Retina (tissue), 1 donor: Measurements from ENCODE around the gene LYRM2.

Source experiments
- DNase-seq: peaks from one replicate; pipeline ENCODE4 v3.0.0-alpha.2; 2016

Gene LYRM2

GRCh38 chr6:89638320-89639195, at the start of gene LYRM2:
Gene LYRM2 (minus strand): TSS chr6:89638747. CDS start chr6:89638716, 31 bp downstream.
- peak; percentile 99 for DNase-seq

DNA sequence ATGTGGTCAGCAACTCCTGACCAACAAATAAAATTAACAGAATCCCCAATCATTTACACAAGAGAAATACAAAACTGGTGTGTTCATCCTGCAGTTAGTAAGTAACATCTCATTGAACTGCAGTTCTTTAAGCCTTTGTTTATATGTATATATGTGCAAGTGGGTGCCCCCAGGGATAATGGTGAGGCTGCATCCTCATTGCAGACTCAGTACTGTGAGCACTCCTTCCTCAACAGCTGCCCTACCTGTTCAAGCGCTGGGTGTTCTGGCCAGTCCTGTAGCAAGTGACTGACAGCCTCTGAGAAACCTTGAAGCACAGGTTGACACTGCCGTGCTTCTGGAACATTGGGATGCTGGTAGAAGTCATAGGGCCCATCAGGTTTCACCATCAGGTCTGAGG, 49.8 kb upstream of the LYRM2 start:
- DNase-seq = no peak

- no peak for DNase-seq
Observed at GRCh38 chr6:89685311-89685710, 46.8 kb upstream of the LYRM2 start.

DNA sequence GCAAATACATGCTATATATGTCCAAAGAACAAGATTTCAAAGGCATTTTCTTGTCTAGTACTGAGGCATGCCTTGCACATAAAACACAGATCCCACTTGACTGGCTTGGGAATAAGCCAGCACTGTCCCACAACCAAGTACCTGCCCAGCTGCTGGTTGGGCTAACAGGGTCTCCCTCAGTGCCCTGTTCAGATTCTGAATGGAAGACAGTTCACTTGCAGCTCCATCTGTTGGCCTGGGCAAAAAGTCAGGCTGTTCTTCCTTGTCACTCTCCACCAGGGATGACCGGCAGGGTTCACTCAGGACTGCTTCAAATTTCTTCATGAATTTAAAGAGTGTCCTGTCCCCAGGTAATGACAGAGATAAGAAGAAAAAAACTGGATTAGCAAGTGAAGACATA, 44.4 kb upstream of the LYRM2 start:
- DNase-seq = no peak

GRCh38 chr6:89681983-89682564, 43.5 kb upstream of the LYRM2 start:
- DNase-seq = no peak

GRCh38 chr6:89680551-89680950, 42.0 kb upstream of the LYRM2 start:
- no peak for DNase-seq

DNA sequence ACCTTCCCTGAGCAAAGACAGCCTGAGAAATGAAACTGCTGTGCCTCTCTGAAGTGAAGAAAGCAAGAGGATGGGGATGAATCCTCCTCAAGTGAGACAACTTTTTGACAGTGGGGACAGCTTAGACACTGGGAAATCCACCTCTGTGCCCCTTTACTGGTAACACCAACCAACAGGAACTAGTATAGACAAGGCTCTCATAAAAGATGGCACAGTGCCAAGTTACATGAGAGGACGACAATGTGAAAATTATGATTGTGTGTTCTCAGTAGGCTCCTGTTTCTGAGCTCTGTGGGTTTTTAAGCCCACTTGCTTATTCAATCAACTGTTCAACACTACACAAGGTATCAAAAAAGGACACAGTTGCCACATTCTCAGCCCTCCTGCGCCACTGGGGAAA, 41.6 kb upstream of the LYRM2 start:
- DNase-seq = no peak

DNA sequence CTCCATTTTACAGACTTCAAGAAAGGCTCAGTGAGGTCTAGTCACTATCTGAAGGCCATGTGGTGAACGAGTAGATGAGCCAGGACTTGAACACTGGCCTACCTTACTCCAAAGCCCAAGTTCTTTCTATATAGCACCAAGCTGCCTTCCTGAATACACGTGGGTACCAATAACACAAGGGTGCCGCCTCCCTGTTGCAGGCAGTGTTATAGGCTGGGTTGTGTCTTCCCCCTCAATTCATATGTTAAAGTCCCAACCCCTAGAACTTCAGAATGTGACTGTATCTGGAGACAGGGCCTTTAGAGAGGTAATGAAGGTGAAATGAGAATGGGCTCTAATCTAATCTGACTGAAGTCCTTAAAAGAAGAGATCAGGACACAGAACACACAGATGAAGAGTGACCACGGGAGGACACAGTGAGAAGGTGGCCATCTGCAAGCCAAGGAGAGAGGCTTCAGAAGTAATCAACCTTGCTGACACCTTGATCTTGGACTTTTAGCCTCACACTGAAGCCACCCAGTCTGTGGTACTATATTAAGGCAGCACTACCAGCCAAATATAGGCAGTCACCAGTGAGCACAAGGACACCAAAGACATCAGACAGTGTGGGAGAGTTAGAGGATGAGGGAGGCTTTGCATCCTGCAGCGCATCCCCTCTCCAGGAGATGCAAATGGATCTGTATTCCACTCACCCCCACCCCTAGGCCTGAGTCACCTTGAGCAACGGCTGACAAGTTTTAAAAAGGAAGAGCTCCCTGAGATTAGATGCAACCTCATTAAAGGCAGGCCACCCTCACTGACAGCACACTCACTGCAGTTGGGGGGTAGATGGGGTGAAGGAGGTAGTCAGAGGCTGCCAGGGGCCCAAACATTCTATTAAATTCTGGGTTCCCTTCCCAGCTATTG, 40.9 kb upstream of the LYRM2 start:
- DNase-seq = no peak

DNA sequence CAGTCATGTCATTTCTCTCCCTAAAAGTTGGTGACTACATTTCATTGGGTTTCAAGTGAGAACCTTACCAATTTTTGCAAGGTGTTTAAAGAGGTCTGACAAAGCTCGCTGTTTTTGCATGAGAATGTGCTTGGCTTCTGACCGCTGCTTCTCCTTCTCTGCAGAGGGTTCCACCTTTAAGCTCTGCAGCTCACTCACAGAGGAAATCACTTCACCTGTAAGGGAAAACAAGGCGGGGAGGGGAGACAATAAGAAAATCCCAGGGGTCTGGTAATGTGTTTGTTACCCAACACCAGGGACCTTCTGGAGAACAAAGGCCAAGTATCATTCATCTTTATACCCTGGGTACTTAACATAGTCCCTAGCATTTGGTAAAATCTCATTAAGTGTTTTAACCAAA, 40.0 kb upstream of the LYRM2 start:
- DNase-seq = no peak

- no peak for DNase-seq
Observed at GRCh38 chr6:89675949-89676748, 37.6 kb upstream of the LYRM2 start.

DNA sequence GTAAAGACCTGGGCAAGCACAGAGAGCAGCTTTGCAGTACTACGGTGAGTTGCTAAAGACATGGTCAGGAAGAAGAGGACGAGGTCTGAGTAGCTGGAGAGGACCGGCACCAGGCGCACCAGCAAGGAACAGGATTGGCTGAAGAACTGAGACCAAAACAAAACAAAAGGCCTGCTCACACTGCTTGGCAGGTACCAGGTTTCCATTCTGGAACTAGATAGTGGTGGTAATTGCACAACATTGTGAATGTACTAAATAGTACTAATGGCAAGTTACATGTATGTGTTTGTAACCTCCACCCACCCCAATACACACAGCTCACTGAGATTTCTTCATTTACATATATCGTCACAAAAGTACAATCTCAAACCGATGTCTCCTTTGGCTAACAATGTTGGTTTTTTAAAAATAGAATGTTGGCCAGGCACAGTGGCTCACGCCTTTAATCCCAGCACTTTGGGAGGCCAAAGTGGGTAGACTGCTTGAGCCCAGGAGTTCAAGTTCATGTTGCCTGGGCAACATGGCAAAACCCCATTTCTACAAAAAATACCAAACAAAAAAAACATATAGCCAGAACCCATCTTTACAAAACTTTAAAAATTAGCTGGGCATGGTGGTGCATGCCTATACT, 32.5 kb upstream of the LYRM2 start:
- no peak for DNase-seq

DNA sequence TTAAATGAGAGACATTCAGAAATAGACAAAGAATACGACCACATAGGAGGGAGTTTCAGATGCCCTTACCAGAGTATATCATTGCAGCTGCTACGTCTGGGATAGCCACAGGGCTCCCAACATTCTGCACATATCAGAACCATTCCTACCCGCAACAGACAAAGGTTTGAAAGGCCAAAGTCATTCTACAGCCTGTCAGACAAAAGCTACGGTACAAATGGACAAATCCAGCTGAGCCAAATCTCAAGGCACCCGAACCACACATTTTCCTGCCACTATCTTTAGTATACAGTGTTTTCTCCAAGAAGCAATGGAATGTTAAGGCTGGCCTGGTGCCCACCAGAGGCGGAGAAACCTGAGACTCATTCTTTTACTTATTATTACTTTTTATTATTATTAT, 30.5 kb upstream of the LYRM2 start:
- DNase-seq = no peak

DNA sequence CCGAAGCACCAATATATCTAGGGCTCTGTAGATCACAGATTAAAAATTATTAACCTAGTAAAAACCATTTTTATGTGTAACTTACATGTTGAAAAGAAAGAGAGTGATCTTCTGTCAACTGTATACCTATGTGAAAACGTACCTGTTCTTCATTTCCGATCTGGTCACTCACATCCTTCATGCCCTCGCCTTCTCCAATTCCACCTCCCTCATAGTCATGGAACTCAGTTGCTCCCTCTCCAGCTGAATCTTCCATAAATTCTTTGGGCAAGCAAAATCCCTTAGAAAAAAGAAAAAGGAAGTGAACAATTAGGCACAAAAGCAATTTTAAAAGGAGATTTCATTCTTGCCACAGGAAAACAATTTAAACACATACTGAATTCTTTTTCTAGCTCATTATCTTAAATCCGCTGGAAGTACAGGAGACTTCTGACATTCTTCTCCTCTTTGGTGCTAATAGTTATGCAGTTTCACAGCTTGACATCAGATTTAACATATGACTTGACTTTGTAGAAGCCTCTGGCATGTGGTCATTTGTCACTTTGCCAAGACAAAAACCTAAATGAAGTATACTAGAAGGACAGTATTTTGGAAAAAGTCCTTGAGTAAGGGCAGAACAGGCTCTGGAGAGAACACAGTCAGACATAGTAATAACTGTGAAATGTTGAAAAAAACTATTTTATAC, 29.5 kb upstream of the LYRM2 start:
- DNase-seq = no peak

DNA sequence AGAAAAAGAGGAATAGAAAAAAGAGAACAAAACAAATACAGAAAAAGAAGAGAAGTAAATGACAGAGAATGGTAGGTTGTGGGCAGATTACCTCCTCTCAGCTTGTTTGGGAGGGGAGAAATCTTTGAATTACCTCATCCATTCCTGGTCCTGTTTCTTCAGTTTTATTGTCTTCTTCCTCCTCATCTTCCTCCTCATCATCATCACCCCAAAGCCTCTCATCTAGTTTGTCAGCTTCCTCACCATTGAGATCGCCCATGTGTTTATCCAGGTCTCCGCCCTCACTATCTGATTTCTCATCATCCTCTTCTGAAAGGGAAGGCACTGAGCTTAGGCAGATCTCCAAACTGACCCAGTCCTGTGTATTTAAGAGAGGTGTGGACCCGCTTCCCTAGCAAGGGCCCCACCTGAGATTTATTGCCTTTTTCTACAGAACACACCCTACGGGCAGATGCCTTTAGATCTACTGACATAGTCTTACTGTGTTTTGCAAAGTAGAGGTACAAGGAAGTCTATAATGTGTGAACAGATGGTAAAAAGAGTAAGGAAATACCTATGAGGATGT, 24.2 kb upstream of the LYRM2 start:
- no peak for DNase-seq

- no peak for DNase-seq
Observed at GRCh38 chr6:89661559-89661958, 23.0 kb upstream of the LYRM2 start.

- DNase-seq = peak; percentile 14
Observed at GRCh38 chr6:89660981-89661380, 22.4 kb upstream of the LYRM2 start.

GRCh38 chr6:89657445-89658158, 19.1 kb upstream of the LYRM2 start:
- DNase-seq = no peak

DNA sequence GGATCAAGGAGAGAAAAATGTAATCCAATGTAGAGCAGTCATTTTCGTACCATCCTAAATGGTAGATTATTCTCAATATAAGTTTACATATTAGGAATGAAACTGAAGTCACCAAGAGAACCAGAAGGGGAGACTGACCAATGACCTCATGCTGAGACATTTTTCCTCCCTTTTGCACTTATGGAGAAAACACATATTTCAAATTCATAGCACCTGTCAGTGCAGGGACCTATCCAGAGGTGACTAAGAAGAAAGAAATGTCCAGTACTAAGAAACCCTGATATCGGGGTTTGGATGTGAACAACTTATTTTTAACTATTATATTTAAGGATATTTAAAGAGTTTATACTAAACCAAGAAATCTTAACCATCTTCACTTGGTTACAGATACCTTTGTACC, 16.6 kb upstream of the LYRM2 start:
- DNase-seq = no peak

DNA sequence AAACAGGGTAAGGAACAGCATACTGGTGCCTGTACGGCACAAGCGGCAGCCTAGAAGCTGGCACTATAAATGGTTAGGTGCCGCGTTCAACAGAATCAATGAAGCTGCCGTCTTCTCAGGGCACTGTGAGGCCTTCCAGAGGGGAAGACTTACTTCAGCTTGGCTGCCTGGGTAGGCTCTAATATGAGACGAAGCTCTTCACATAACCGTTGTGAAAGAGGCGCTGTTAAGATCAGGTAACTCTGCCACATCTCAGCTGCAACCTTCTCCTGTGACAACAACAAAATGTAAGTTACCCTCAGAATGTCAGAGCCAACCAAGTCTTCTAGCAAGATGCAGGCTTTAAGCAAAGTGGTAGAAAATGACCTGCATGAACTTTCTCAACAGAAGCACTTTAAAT, 12.0 kb upstream of the LYRM2 start:
- no peak for DNase-seq

DNA sequence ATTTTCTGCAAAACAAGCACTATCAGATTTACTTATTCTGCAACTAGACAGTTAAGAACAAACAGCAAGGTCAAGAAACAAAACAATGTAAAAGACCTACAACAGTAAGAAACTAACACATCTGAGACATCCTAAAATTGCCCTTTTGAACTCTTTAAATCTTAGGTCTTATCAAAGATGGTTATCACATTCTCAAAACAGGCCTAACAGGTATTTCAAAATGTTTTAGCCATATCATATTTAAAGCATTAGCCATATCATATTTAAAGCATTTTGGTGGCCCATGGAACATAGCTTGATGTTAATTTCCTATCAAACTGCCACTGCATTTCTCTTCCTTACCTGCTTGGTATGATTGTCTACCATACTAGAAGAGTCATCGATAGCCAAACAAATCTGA, 11.1 kb upstream of the LYRM2 start:
- DNase-seq = no peak

DNA sequence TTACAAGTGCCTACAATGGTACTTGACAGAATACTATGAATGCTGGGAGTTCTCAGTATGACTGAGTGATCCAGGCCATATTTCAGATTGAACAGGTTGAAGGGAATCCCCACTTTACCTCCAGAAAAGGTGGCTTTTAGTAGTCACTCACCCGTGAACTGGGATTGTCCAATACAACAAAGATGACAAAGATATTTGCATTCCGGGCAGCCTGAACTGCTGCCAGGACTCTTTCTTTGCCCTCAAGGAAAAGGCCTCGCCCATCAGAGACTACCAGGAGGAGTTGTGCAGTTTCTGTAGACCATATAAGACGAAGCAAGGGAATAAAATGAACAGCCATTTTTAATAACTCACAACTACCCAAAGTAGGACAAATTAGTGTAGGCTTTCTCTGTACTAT, 6.3 kb upstream of the LYRM2 start:
- DNase-seq = no peak
